Measurements from ENCODE around the gene IGF1R. TPM values are rescaled to one million over a fixed set of nuclear protein-coding genes. Genes with fewer than 3 reads are reported as not detected.

IGF1R gene
- total and polyA plus RNA-seq, 2 of the 13 experiments (the other 11 are each of a cell fraction or from before 2014, with no cell fraction given), result 15.9 to 18.4 TPM

DNA sequence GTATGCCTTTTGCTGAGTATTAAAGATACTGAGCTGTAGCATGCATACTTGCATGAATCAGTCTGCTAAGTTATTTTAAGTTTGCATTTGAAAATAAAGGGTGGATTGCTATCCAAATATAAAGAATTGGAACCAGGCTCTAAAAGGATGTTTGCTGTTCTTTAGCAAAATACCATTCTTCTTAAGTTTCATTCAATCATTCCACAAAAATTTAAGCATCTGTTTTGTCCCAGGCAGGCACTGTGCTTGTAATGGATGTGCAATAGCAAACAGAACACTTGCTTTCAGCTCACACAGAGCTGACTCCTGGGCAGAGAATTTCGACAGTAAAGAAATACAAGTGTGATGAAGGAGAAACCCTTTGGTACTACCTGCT is 208.2 kb downstream of the IGF1R start (continued):
- TF ChIP-seq, protein P1, sequence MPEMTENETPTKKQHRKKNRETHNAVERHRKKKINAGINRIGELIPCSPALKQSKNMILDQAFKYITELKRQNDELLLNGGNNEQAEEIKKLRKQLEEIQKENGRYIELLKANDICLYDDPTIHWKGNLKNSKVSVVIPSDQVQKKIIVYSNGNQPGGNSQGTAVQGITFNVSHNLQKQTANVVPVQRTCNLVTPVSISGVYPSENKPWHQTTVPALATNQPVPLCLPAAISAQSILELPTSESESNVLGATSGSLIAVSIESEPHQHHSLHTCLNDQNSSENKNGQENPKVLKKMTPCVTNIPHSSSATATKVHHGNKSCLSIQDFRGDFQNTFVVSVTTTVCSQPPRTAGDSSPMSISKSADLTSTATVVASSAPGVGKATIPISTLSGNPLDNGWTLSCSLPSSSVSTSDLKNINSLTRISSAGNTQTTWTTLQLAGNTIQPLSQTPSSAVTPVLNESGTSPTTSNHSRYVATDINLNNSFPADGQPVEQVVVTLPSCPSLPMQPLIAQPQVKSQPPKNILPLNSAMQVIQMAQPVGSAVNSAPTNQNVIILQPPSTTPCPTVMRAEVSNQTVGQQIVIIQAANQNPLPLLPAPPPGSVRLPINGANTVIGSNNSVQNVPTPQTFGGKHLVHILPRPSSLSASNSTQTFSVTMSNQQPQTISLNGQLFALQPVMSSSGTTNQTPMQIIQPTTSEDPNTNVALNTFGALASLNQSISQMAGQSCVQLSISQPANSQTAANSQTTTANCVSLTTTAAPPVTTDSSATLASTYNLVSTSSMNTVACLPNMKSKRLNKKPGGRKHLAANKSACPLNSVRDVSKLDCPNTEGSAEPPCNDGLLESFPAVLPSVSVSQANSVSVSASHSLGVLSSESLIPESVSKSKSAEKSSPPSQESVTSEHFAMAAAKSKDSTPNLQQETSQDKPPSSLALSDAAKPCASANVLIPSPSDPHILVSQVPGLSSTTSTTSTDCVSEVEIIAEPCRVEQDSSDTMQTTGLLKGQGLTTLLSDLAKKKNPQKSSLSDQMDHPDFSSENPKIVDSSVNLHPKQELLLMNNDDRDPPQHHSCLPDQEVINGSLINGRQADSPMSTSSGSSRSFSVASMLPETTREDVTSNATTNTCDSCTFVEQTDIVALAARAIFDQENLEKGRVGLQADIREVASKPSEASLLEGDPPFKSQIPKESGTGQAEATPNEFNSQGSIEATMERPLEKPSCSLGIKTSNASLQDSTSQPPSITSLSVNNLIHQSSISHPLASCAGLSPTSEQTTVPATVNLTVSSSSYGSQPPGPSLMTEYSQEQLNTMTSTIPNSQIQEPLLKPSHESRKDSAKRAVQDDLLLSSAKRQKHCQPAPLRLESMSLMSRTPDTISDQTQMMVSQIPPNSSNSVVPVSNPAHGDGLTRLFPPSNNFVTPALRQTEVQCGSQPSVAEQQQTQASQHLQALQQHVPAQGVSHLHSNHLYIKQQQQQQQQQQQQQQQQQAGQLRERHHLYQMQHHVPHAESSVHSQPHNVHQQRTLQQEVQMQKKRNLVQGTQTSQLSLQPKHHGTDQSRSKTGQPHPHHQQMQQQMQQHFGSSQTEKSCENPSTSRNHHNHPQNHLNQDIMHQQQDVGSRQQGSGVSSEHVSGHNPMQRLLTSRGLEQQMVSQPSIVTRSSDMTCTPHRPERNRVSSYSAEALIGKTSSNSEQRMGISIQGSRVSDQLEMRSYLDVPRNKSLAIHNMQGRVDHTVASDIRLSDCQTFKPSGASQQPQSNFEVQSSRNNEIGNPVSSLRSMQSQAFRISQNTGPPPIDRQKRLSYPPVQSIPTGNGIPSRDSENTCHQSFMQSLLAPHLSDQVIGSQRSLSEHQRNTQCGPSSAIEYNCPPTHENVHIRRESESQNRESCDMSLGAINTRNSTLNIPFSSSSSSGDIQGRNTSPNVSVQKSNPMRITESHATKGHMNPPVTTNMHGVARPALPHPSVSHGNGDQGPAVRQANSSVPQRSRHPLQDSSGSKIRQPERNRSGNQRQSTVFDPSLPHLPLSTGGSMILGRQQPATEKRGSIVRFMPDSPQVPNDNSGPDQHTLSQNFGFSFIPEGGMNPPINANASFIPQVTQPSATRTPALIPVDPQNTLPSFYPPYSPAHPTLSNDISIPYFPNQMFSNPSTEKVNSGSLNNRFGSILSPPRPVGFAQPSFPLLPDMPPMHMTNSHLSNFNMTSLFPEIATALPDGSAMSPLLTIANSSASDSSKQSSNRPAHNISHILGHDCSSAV (CRISPR knock-in tag; IDR thresholded peaks at IDR 0.05; ENCODE audit: borderline replicate concordance), result no peak
- TF ChIP-seq HOXD1 (CRISPR knock-in tag; IDR thresholded peaks at IDR 0.05) (no peak), ZNF274 (CRISPR knock-in tag; IDR thresholded peaks at IDR 0.05) (no peak), POLR2A (IDR thresholded peaks at IDR 0.05; ENCODE audit: insufficient read depth in 1 of 2, low read depth in 2 of 2, low read length in 2 of 2) (no peak), PAF1 (CRISPR knock-in tag; IDR thresholded peaks at IDR 0.05) (no peak), ZNF780A (CRISPR knock-in tag; IDR thresholded peaks at IDR 0.05) (no peak)

DNA sequence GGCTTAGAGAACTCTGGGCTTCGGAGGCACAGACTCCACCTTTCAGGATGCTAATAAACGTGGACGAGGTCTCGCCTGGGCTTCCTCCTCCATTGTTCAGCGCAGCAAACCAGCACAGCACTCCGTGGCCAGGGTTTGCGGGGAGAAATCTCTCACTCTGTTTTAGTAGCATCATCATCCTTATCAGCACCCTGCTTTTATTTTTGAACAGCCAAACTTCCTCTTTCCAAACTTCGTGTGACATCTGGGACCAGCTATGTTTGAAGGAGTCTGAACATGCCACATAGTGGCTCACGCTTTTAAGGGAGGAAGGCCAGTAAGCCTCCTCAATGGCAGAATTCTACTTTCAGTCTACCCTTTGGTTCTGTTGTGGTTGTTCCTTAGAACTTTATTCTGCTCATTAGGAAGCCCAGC is 210.3 kb downstream of the IGF1R start:
- ATAC-seq (no peak), DNase-seq (ENCODE audit: low spot score) (no peak), FAIRE-seq (no peak)
- H3K27me3 ChIP-seq (ENCODE audit: control insufficient read depth in 1 of 2, insufficient read depth in 2 of 2, low read length in 2 of 2), result no peaks in the 10 kb centered on the region
- peaks cover 60% of the 10 kb centered on the region for H4K20me1 ChIP-seq (ENCODE audit: insufficient read depth, low read length)
- H3K9ac ChIP-seq (ENCODE audit: insufficient read depth, low read depth, low read length), result no peak overlapping the region
- in situ Hi-C loops (cut with HindIII; ENCODE audit: extremely low pct_ligation_motif_present, low pct_unique_long_range_greater_than_20kb), result no loop called here
- ChIA-PET CTCF (ENCODE audit: low intra/inter-chr PET ratio, low total read pairs) (no interaction called here), POLR2A (no interaction called here)
- no peak overlapping the region for H3K4me2 ChIP-seq (ENCODE audit: low read depth, low read length)
- H3K4me3 ChIP-seq (replicated peaks in 1 of 3; ENCODE audit: insufficient read depth in 1 of 3, low read depth in 2 of 3, low read length in 3 of 3), result no peak overlapping the region
- H3K36me3 ChIP-seq (replicated peaks in 1 of 2; ENCODE audit: control insufficient read depth in 1 of 2, insufficient read depth in 2 of 2, low read length in 2 of 2), result no peaks in the 10 kb centered on the region
- 93% methylated on average over 9 of the region's 9 CpGs for WGBS (ENCODE audit: low lambda C conversion rate)
- no peaks in the 10 kb centered on the region for H3K9me3 ChIP-seq (ENCODE audit: low read length)
- no peak overlapping the region for H3K27ac ChIP-seq (ENCODE audit: extremely low read length, insufficient read depth, low read length)
- no peak overlapping the region for H2AFZ ChIP-seq (ENCODE audit: low read length)
- BruUV-seq (replicated peaks), result no TSS peak
- peaks cover 58% of the 10 kb centered on the region for H3K79me2 ChIP-seq (ENCODE audit: insufficient read depth, low read length)
- H3K4me1 ChIP-seq (ENCODE audit: insufficient read depth, low read length), result peaks cover 46% of the 10 kb centered on the region
- intact Hi-C loops (cut with micrococcal nuclease; ENCODE audit: unreplicated experiment), result no loop called here
- no peak for TF ChIP-seq CENPBD1 (CRISPR knock-in tag; IDR thresholded peaks at IDR 0.05; ENCODE audit: borderline replicate concordance, low read depth)
- TF ChIP-seq ZSCAN31 (CRISPR knock-in tag; IDR thresholded peaks at IDR 0.05; ENCODE audit: low read depth), result no peak
- no peak for TF ChIP-seq HMG20B (CRISPR knock-in tag; conservative IDR thresholded peaks at IDR 0.05)
- no peak for TF ChIP-seq ZFP82 (CRISPR knock-in tag; IDR thresholded peaks at IDR 0.05; ENCODE audit: borderline replicate concordance)
- TF ChIP-seq ZNF737 (CRISPR knock-in tag; IDR thresholded peaks at IDR 0.05; ENCODE audit: borderline replicate concordance), result no peak
- no peak for TF ChIP-seq ZNF574 (CRISPR knock-in tag; IDR thresholded peaks at IDR 0.05)
- no peak for TF ChIP-seq HNRNPL (IDR thresholded peaks at IDR 0.05; ENCODE audit: low read depth, low read length)
- TF ChIP-seq STAT5B (CRISPR knock-in tag; IDR thresholded peaks at IDR 0.05), result no peak
